Hepatocyte (in vitro differentiated cells): Measurements from ENCODE around the gene LNX2. TPM values are rescaled to one million over a fixed set of nuclear protein-coding genes. Genes with fewer than 3 reads are reported as not detected.

Source experiments
- DNase-seq: peaks from one replicate; pipeline ENCODE4 v3.0.0-alpha.2; 2016; ENCODE audit warnings: low spot score
- H2AFZ ChIP-seq: fragments of 200-600 bp; sonication (generic); 2 replicates; pipeline ENCODE4 v1.6.0; 2016; ENCODE audit warnings: antibody characterized with exemption, mild to moderate bottlenecking
- H3K27ac ChIP-seq: fragments of 200-600 bp; sonication (generic); 2 replicates; pipeline ENCODE4 v1.5.1; 2016; ENCODE audit warnings: mild to moderate bottlenecking
- H3K27me3 ChIP-seq: fragments of 200-600 bp; sonication (generic); 2 replicates; pipeline ENCODE4 v1.6.1; 2016
- H3K36me3 ChIP-seq: fragments of 200-600 bp; sonication (generic); replicated peaks from 2 replicates; pipeline ENCODE4 v1.5.1; 2016; ENCODE audit warnings: low read depth; ENCODE audit not compliant: insufficient read depth
- H3K4me1 ChIP-seq: fragments of 200-600 bp; sonication (generic); 2 replicates; pipeline ENCODE4 v1.5.1; 2016; ENCODE audit warnings: mild to moderate bottlenecking, moderate library complexity; ENCODE audit not compliant: insufficient read depth
- H3K4me2 ChIP-seq: fragments of 200-600 bp; sonication (generic); 2 replicates; pipeline ENCODE4 v1.6.0; 2016
- H3K4me3 ChIP-seq: fragments of 200-600 bp; sonication (generic); 2 replicates; pipeline ENCODE4 v1.5.1; 2016; ENCODE audit warnings: mild to moderate bottlenecking
- H3K79me2 ChIP-seq: fragments of 200-600 bp; sonication (generic); 2 replicates; pipeline ENCODE4 v1.6.0; 2017; ENCODE audit warnings: mild to moderate bottlenecking
- H3K9me2 ChIP-seq: fragments of 200-600 bp; sonication (generic); replicated peaks from 2 replicates; pipeline ENCODE4 v1.6.0; 2017; ENCODE audit warnings: mild to moderate bottlenecking; ENCODE audit not compliant: insufficient read depth
- H3K9me3 ChIP-seq: fragments of 200-600 bp; sonication (generic); 2 replicates; pipeline ENCODE4 v1.5.1; 2016; ENCODE audit warnings: low read depth, mild to moderate bottlenecking
- H4K20me1 ChIP-seq: fragments of 200-600 bp; sonication (generic); 2 replicates; pipeline ENCODE4 v1.6.0; 2016; ENCODE audit warnings: mild to moderate bottlenecking; ENCODE audit not compliant: insufficient read depth, poor library complexity, severe bottlenecking
- EZH2 ChIP-seq: fragments of 200-600 bp; sonication (generic); IDR thresholded peaks from 2 replicates; pipeline ENCODE4 v1.6.1; 2016; ENCODE audit warnings: antibody characterized with exemption, mild to moderate bottlenecking, borderline replicate concordance
- EZH2phosphoT487 ChIP-seq: fragments of 200-600 bp; sonication (generic); IDR thresholded peaks from one replicate; pipeline ENCODE4 v1.6.1; 2018; ENCODE audit warnings: antibody characterized with exemption, mild to moderate bottlenecking, low read depth, moderate library complexity; ENCODE audit not compliant: unreplicated experiment, severe bottlenecking
- WGBS: methylation state at CpG from one replicate; pipeline ENCODE4 v1.1.6; 2016; ENCODE audit warnings: low lambda C conversion rate; ENCODE audit errors: missing lambda C conversion rate; 5-methylcytosine and 5-hydroxymethylcytosine counted together
- polyA plus RNA-seq: library from polyadenylated mRNA; unstranded; fragments of >200 nt; fragmentation: Nextera tagmentation; extraction: Ambion mirVana; gene quantifications from 2 replicates; pipeline ENCODE4 v1.2.1, GENCODE V29; 2016
- total RNA-seq: library from RNA; depleted of rRNA; stranded (reverse); fragments of >200 nt; gene quantifications from 2 replicates; pipeline ENCODE4 v1.2.3, GENCODE V29; 2014
- TF ChIP-seq, protein P1 (sequence below): fragments of 200-600 bp; sonication (generic); IDR thresholded peaks from 2 replicates; pipeline ENCODE4 v1.5.1; 2016; ENCODE audit warnings: antibody characterized with exemption, mild to moderate bottlenecking; ENCODE audit not compliant: poor library complexity

The LNX2 gene
- total and polyA plus RNA-seq, 2 experiments from 2014 or later = 8.8 to 28.8 TPM

- no peak for DNase-seq
- Histone ChIP-seq H3K9me3 (no peaks in the 10 kb centered on the region), H4K20me1 (no peaks in the 10 kb centered on the region), H3K4me3 (no peak overlapping the region), H3K4me1 (peaks cover 5% of the 10 kb centered on the region), H2AFZ (no peak overlapping the region), H3K9me2 (no peaks in the 10 kb centered on the region), H3K4me2 (no peak overlapping the region), H3K27me3 (no peaks in the 10 kb centered on the region), H3K36me3 (no peaks in the 10 kb centered on the region), H3K27ac (no peak overlapping the region), H3K79me2 (no peaks in the 10 kb centered on the region)
- TF ChIP-seq, protein P1, sequence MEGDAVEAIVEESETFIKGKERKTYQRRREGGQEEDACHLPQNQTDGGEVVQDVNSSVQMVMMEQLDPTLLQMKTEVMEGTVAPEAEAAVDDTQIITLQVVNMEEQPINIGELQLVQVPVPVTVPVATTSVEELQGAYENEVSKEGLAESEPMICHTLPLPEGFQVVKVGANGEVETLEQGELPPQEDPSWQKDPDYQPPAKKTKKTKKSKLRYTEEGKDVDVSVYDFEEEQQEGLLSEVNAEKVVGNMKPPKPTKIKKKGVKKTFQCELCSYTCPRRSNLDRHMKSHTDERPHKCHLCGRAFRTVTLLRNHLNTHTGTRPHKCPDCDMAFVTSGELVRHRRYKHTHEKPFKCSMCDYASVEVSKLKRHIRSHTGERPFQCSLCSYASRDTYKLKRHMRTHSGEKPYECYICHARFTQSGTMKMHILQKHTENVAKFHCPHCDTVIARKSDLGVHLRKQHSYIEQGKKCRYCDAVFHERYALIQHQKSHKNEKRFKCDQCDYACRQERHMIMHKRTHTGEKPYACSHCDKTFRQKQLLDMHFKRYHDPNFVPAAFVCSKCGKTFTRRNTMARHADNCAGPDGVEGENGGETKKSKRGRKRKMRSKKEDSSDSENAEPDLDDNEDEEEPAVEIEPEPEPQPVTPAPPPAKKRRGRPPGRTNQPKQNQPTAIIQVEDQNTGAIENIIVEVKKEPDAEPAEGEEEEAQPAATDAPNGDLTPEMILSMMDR = no peak
- no peak for TF ChIP-seq EZH2
- TF ChIP-seq EZH2phosphoT487 = no peak
- WGBS = 94% methylated on average over 2 of the region's 2 CpGs
Measured at GRCh38 chr13:27662738-27663470, 42.6 kb upstream of the LNX2 start.

GRCh38 chr13:27661017-27661416 is 40.7 kb upstream of the LNX2 start:
- DNase-seq = no peak
- Histone ChIP-seq H3K4me2 (no peak overlapping the region), H3K79me2 (no peaks in the 10 kb centered on the region), H3K27ac (no peak overlapping the region), H3K4me1 (peaks cover 7% of the 10 kb centered on the region), H3K27me3 (no peaks in the 10 kb centered on the region), H3K36me3 (no peaks in the 10 kb centered on the region), H4K20me1 (no peaks in the 10 kb centered on the region), H3K9me2 (no peaks in the 10 kb centered on the region), H2AFZ (no peak overlapping the region), H3K4me3 (no peak overlapping the region), H3K9me3 (no peaks in the 10 kb centered on the region)
- TF ChIP-seq EZH2 (no peak), EZH2phosphoT487 (no peak)
- TF ChIP-seq, protein P1 = no peak

DNA sequence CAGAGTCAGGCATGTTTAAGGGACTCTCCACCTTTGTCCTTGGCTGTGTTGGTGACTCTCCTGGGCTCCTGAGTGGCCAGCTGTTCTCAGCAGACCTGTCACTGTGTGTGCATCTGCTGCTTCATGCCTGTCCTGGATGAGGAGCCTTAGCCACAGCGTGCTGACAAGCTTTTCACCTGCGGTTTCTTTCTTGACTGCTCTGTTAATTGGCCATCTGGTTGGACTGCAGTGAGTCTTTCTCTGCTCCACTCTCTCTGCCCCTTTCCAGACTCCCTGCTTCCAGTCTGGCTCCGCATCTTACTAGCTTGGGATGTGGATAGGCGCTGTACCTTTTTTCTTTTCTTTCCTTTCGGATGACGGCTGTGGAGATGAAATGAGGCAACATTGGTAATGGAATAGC is 40.2 kb upstream of the LNX2 start:
- Histone ChIP-seq H3K4me2 (no peak overlapping the region), H3K79me2 (no peaks in the 10 kb centered on the region), H3K9me2 (no peaks in the 10 kb centered on the region), H3K27ac (no peak overlapping the region), H3K27me3 (no peaks in the 10 kb centered on the region), H3K4me3 (no peak overlapping the region), H3K4me1 (peaks cover 7% of the 10 kb centered on the region), H2AFZ (no peak overlapping the region), H3K36me3 (no peaks in the 10 kb centered on the region), H4K20me1 (no peaks in the 10 kb centered on the region), H3K9me3 (no peaks in the 10 kb centered on the region)
- WGBS = 95% methylated on average over 6 of the region's 6 CpGs
- TF ChIP-seq, protein P1 = no peak
- TF ChIP-seq EZH2 (no peak), EZH2phosphoT487 (no peak)
- DNase-seq = no peak
